Measurements from ENCODE around the gene LAP3.
A peak's percentile ranks its signal among the peaks of the same experiment; 100 is the strongest.
"Not testable (repeated sequence)": the region's sequence is repeated elsewhere in the genome, so short reads cannot be mapped to it uniquely, and the experiment has no call there.

The LAP3 gene

DNA sequence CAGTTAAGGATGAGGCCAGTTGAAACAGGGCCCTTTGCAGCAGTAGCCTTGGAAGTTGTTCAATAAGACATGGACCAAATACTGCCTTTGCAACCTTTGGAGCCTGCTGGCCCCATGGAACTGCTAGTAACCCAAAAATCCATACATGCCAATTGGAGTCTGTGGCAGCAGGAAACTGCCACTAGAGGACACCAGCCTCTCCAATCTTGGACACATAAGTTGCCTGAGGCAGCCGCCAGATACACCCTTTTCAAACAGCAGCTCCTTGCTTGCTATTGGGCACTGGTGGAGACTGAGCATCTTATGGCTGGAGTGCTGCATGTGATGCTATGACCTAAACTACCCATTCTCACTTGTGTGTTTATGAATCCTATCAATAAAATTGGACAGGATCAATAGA lies 14.8 kb upstream of the LAP3 start:
- DNase-seq (ENCODE audit: low read depth), result no peak

DNA sequence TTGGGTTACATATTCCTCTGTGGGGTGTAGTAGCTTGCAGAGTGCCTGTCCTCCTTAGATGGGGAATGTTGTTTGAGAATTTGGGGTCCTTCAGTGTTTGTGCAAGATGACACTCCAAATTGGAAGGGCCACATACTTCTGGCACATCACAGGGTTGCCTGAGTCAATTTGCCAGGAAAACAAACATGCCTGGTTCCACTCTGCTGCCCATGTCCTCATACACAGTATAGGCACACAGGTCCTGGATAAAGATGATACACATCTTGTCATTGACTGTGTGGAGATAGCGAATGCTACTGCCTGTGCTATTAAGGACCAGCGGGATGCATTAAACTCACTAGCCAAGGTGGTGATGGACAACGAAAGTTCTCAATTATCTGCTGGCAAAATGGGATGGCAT lies 11.2 kb upstream of the LAP3 start:
- no peak for DNase-seq (ENCODE audit: low read depth)

DNA sequence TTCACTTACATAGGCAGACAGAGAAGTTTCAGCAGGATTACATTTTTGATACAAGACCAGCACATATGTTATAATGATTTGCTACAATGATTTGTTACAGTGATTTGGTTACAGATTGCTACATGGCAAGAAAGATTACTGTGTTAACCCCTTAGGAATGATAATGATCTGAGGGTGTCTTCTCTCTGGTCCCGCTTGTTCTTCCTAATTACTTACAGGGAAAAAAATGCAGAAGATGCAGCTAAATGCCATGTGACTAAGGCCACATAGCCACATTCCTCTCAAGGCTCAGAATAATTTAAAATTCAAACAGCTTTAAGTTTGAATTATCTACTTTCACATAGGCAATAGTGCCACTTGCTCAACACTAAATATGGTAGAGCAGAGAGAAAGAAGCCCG lies 9.7 kb upstream of the LAP3 start:
- DNase-seq (ENCODE audit: low read depth), result no peak

DNA sequence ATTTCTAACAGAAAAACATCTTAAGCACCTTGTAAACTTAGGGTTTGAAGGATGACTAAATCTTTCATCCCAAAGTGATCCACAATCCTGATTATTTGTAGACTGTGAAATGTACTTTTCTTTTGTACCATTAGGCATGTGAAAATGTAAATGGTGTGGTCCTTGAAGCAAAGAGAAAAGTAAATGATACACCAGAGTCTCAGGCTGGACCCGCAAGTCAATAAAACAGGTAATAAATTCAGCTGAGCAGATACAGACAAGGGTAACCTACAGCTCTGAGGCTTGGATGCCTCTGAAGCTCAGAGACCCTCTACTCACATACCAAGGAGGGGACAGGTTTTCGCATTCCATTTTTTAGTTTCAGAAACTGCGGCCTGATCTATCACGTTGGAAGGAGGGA lies 2.8 kb upstream of the LAP3 start:
- DNase-seq (ENCODE audit: low read depth), result no peak

DNA sequence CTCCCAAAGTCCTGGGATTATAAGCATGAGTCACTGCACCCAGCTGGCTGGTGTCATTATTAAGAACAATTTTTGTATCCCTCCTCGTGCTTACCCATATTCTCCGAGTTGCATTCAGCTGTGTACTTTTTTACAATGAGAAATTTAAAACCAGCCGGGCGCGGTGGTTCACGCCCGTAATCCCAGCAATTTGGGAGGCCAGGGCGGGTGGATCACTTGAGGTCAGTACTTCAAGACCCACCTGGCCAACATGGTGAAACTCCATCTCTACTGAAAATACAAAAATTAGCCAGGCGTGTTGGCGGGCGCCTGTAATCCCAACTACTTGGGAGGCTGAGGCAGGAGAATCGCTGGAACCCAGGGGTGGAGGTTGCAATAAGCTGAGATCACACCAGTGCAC lies 1.8 kb upstream of the LAP3 start:
- DNase-seq (ENCODE audit: low read depth), result not testable (repeated sequence)

DNA sequence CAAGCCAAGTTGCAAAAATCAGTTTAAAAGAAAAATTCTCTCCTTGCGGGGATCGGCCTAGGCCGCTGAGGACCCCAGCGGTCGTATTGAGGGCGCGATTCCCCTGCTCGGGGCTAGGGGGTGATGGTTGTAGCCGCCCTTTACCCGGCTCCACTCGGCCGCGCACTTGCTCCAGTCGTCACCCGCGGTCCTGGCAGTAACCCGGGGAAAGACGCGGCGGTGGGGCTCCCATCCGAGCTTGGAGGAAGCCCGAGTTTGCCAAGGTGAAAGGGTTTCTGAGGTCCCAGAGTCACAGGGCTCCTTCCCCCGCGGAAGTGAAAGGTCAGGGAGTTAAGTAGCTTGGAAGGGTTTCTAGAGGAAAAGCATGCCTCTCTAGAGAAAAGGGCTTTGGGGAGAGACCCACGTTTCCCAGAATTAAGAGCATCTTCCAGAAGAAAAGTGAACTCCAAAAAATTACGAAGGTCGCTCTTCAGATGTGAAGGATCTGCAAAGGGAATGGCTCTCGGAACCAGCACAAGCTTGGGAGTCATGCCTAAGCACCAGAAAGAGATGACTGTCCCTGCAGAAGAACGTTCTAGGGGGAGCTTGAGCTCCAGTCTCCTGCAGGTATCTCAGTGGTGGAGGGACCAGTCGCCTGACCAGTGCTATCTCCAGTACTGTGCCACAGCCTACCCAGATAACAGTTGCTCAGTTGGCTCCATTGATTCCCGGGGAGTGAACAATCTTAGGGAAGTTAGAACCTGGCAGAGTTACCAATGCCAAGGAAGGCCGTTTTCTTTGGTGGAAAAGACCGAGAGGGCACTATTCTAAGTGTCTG lies 875 bp downstream of the LAP3 start:
- DNase-seq (ENCODE audit: low read depth), result peak; percentile 22

DNA sequence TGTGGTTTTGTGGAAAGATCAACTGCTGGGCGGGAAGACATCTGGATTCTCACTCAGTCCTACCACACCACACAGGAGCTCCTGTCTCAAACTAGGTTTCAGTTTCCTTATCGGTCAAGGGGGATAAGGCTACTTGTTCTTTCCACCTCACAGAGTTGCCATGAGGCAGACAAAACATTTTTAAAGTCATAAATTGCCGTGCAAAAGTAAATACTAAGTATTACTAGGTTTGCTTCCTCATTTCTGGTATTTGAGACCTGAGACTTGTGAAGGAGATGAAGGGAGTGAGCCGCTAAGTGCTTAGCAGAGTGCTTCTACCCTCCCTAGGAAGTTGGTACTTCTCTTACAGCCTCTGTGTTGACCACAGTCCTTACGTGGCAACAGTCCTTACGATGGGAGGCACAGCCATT lies 1.5 kb downstream of the LAP3 start:
- DNase-seq (ENCODE audit: low read depth), result no peak

DNA sequence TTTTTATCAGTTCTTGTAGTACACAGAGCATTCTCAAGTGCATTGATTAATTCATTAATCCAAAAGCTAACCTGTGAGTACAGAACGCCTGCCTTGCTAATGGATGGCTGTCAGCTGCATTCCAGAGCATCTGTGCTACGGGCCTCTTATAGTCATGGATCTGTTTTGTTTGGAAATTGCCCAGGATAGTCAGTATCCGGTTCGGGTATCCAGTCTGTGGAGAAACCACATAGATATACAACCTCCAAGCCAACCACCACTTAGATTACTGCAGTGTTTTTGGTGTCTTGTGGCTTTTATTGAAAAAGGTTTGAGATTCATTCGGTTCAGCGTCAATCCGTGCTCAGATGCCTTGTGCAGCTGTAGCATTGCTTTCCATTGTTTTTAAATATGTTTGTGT lies 4.0 kb downstream of the LAP3 start:
- no peak for DNase-seq (ENCODE audit: low read depth)

DNA sequence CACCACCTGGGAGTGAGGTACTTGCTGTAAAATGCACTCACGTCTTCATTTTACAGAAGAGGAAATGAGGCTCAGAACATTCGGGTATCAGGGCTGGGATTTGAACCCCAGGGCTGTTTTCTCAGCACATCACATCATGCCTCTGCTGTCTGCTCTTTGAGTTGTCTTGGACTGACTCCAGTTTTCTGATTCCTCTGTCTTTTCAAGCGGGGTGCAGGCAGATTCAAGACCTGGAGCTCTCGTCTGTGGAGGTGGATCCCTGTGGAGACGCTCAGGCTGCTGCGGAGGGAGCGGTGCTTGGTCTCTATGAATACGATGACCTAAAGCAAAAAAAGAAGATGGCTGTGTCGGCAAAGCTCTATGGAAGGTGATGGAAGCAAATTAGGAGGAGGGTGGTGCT lies 6.3 kb downstream of the LAP3 start:
- no peak for DNase-seq (ENCODE audit: low read depth)

DNA sequence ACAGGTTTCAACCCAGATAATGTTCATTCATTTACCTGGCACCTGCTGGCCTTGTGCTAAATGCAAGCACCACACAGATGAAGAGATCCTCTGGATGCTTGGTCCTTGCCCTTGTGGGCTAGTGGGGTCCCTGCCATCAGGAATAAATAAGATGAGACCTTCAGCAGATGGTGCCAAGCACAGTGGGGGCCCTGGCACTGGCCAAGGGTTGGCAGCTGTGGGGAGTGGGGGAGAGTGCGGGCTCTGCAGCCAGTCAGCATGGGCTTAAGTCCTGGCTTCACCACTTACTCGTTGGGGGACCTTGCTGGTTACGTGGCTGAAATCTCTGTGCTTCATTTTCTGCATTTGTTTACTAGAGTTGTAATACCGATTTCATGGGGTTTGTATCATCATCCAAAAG lies 6.9 kb downstream of the LAP3 start:
- DNase-seq (ENCODE audit: low read depth), result no peak

DNA sequence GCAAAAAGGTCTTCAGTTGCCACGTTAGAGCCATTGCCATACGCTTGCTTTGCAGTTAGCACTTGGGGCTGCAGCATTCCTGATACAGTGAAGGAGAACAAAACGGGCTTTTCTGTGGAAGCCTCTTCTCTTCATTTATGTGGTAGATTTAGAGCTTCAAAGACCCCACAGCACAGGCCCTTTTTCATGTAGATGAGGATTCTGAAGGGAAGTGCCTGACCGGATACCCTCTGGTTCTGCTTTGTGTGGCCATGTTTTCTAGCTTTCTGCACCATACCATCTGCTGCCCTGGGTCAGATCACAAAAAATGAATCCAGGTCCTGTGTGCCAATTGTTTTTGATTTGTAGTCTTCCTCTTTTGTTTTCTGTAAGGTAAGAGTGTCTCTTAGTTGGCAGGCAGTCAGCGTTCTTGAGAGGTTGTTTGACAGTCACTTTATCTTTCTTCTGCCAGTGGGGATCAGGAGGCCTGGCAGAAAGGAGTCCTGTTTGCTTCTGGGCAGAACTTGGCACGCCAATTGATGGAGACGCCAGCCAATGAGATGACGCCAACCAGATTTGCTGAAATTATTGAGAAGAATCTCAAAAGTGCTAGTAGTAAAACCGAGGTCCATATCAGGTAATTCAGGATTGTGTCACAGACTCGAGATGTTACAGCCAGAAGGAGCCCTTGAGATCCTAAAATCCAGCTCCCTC lies 7.7 kb downstream of the LAP3 start:
- DNase-seq (ENCODE audit: low read depth), result no peak

DNA sequence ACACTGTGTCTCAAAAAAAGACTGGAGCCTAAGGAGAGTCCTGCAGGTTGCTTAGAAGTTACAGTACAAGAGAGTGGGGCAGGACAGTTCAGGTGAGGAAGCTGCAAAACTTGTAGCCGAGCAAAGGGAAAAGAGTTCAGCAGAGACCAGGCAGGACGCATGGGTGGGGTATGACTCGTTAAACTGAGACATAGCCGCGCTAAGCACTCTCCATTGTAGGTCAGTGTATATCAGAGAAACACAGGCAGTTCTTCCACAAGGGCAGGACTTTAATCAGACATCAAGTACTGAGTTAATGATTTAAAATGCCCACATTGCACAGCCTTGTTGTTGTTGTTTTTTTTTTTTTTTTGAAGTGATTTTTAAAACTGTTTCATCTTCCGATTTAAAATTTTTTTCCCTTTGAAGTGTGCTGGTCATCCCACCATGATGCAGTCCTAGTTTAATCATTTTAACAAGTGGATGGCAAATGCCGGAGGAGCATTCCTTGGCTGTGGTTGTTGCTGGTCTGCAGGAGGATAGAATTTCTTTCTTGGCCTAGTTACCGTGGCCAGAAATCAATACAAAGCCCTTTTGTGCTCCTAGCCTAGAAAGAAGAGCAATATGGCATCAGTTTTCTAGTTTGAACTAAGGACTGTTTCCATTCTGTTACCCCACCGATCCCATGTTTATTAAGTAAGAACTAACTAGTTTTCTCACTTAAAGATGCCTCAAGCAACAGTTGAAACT lies 10.3 kb downstream of the LAP3 start:
- DNase-seq (ENCODE audit: low read depth), result no peak

DNA sequence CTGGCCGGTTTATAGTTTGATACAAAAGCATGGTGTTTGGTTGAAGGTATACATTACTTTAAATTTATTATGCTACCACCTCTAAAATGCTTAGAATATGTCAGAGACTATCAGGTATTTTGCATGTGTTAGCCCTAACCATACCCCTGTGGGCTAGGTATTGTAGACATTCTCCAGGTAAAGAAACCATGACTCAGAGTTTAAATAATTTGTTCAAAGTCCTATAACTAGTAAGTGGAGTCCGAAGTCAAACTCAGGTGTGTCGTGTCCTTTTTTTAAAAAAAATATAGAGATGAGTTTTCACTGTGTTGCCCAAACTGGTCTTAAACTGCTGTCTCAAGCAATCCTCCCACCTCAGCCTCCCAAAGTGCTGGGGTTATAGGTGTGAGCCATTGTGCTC lies 12.4 kb downstream of the LAP3 start:
- no peak for DNase-seq (ENCODE audit: low read depth)

DNA sequence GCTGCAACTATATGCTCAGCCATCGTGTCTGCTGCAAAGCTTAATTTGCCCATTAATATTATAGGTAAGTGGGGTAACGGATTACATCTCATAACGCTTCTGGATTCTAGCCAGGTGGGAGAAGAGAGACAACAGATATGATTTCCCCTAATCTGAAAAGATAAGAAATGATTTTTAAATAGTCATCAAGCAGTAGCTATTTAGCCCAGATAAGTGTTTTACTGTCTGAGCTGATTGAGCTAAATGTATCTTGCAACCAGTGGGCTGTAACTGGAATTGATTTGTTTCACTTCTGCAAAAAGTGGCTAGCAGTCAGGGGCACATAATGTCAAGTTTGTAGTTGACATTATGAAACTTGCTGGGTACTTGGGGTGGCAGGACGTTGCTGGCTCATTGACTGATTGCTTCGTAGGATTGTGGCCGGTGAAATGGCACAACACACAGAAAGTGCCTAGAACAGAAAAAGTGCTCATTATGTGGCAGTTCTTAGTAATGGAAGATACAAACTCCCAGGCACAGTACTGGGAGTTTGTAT lies 18.5 kb downstream of the LAP3 start:
- no peak for DNase-seq (ENCODE audit: low read depth)

DNA sequence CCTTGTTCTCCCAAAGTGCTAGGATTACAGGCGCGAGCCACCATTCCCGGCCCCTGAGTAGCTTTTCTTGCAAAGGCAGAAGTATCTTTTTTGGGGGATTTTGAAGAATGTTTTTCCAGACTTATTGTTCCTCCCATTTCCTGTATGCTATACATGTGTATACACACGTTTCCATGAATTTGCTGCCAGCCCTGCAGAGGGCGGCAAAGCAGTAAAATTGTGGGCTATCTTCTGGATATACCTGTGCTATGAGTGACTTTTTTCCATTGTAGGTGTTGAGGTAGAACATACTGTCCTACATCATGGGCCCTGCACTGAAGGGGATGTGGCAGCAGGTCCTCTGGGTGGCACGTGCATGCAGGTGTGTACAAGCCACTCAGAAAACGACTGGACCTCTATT lies 20.5 kb downstream of the LAP3 start:
- no peak for DNase-seq (ENCODE audit: low read depth)

DNA sequence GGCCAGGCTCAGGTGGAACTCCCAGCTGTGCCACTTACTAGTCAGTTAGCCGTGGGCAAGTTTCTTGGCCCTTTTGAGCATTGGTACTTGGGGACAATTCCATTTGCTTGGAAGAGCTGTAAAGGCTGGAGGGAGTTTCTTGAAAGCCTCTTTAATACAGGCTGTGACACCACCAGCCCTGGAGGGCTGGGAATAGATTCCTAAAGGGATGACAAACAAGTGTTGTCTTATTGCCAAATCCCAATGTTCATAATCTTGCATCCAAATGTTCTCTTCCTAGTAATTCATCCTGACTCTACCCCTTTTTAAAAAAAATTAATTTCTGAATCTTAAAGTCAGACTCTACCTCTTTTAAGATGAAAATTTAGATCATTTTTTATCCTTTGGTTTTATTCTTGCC lies 22.8 kb downstream of the LAP3 start:
- no peak for DNase-seq (ENCODE audit: low read depth)

DNA sequence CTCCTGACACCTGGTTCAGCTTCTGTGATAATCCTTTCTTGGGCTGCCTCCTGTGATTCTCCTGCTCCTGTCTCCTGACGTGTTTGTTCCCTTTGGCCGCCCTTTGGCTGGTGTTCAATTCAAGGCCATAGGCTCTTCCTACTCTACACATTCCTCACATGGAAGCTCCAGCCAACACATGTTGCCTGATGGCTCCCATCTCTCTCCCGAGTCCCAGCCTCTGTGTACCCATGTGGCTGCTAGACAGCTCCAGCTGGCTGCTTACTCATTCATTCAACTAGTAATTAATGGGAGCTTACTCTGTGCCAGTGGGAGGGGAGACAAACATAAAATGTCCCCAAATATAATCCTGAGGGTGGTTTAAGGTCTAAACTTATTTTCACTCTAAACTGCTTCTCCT lies 28.2 kb downstream of the LAP3 start:
- no peak for DNase-seq (ENCODE audit: low read depth)

DNA sequence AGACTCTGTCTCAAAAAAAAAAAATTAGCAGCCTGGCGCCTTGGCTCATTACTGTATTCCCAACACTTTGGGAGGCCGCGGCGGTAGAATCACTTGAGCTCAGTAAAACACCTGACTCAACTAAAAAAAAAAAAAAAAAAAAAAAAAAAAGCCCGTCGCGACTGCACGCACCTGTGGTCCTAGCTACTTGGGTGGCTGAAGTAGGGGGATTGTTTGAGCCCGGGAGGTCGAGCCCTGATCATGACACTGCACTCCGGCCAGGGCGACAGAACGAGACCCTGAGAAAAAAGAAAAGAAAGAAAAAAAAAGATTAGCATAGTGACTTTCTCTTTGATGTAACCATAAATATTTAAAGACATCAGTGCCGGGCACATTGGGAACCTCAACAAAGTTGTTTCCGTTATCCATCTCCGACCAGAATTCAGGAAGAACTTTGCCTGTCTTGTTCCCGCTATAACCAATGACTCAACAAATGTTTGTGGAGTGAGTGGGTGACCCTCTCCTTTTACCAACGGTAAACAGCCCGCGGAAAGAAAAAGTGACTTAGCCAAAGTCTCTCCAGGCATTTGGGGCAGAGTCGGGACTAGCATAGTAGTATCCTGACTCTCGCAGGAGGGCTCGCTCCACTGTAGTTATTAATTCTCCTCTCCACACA lies 36.9 kb downstream of the LAP3 start:
- DNase-seq (ENCODE audit: low read depth), result peak; percentile 6

DNA sequence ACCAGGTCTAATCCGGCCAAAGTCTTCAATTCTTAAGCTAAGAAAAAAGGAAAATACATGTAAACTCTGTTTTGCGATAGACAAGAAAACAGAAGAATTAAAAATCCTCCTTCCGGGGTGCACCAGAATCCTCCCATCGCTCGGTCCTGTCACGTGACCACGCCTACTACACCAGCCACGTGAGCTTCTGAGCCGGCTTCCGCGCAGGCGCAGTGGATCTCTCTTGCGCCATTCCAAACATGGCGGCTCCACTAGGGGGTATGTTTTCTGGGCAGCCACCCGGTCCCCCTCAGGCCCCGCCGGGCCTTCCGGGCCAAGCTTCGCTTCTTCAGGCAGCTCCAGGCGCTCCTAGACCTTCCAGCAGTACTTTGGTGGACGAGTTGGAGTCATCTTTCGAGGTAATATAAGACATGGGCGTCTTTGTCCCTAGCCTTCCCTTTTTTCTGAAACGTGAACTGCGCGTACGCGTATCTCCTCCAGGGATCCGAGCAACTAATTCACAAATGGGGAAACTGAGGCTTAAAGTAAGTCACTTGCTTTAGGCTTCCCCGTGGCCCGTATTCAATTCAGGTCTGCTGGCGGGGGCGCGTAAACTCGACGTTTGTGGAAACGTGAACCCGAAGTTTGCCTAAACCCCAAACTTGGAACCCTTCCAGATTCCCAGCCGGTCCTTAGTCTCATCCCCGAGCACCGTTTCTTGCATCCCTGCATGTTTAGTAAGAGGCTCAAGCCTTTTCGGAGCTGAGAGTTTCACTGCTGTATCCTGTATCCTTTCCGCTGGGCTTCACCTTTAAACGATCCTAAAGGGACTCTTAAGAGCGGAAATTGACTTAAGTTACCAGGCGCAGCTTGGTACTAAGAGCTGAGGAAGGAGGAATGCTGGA lies 37.7 kb downstream of the LAP3 start, which contains the start of gene MED28:
TSS of gene MED28 (plus strand) at position 226 of the 884 bp plus-strand sequence. CDS start at position 240, 14 bp downstream.
- DNase-seq (ENCODE audit: low read depth), result peak; percentile 93

DNA sequence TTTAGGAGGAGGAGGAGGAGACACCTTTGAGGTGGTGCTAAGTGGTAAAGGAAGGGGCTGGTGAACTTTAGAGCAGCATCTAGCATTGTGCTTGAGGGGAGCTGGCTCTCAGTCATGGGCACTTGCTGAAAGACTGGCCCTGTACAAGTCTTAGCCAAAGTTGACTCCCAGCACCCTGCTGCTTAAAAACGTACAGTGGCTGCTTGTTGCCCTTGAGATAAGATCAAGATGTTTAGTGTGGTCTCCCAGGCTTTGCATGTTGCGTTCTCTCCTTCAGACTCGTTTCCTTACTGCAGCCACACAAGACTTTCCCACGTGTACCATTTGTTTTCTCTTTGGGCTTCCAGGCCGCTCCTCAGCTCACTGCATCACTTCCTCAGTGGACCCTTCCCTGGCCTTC lies 39.3 kb downstream of the LAP3 start:
- DNase-seq (ENCODE audit: low read depth), result no peak

DNA sequence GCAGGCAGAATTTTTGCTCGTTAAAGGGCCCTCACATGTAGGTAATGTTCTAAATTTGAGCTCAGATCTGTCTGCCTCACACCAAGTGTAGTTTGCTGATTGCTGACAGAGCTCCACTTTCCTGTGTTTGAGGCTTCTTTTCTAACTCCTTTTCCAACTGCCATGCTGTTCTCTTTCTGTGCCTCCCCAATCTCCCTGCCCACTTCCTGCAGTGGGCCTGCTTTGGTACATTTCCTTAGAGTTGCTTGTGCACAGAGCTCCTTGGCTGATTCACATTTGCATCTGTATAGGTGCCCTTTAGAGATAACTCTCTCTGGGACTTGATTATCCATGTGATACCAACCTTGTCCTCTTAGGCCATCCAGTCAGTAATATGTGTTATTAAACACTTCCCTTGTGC lies 41.9 kb downstream of the LAP3 start:
- DNase-seq (ENCODE audit: low read depth), result no peak
